Heart left ventricle (tissue), 13 donors: Measurements from ENCODE around the gene YARS1.

ENCODE experiments used
- POLR2A ChIP-seq, 2 donors: fragments of 450-650 bp; IDR thresholded peaks; one replicate each; pipeline ENCODE4 v1.6.1; 2017; ENCODE audit warnings: antibody characterized with exemption in 2 of 2, mild to moderate bottlenecking in 2 of 2, moderate library complexity in 2 of 2
- TF ChIP-seq, protein P1 (sequence below), 12 donors: fragments of 200-600 bp; sonication (generic) in 4 of 12; IDR thresholded peaks; one replicate each; pipeline versions ENCODE4 v1.5.0 to v1.8.0; 2018 to 2022; ENCODE audit warnings: antibody characterized with exemption in 12 of 12, mild to moderate bottlenecking in 5 of 12
- donor health status: ischemic (EF 13 %, LVEDD 7.1; RV severe dilation, severe dysfunction).
- donor health status: DM: no; HTN: yes; CAD: no.
- donor health status: DM: no; HTN: no; CAD: no.
- donor health status: ischemic (EF 25% LVEDD 6.9; RV normal size, moderate dysfunction).
- donor health status: ischemic (EF 25% LVEDD 5.7; RV mildly dilated, moderate dysfunction).
- donor health status: ischemic (EF 35%, LVEDD 5.7; RV mildly dilated, moderate dysfunction).
- donor health status: nonischemic (EF 11% LVEDD 7.7; RV severe dilation, severe dysfunction).
- donor health status: DM: yes; HTN: yes; CAD: no.
- donor health status: PGD.
- donor health status: ischemic (EF 29% LVEDD 5.4; RV normal size, mild dysfunction).
- donor health status: nonischemic (EF 23%, LVEDD 6.1; RV moderate dilation, normal function).

DNA sequence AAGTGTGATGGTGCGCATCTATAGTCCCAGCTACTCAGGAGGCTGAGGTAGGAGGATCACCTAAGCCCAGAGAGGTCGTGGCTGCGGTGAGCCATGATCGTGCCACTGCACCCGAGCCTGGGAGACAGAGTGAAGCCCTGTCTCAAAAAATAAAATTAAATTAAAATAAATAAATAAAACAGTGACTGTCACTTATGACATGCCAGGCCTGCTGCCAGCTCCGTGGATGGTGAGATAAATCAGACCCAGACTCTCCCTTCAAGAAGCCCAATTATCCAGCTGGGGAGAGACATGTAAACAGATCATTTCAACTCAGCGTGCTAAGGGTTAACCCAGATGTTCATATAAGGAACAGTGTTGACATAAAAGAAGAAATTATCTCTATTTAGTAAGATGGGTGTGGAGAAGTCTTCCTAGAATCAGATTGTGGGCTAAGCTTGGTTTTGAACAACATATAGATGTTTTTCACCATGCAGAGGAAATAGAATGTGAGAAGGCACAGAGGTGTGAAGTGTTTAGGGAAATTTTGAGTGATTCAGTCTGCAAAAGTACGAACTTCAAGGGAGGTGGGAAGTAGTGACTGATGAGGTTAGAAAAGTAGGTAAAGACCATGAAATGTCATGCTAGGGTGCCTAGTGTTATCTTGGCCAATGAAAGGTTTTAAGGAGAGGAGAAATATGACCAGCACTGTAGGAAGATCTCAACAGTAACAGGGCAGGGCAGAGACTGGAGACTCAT lies 18.3 kb downstream of the YARS1 start:
- TF ChIP-seq, protein P1, sequence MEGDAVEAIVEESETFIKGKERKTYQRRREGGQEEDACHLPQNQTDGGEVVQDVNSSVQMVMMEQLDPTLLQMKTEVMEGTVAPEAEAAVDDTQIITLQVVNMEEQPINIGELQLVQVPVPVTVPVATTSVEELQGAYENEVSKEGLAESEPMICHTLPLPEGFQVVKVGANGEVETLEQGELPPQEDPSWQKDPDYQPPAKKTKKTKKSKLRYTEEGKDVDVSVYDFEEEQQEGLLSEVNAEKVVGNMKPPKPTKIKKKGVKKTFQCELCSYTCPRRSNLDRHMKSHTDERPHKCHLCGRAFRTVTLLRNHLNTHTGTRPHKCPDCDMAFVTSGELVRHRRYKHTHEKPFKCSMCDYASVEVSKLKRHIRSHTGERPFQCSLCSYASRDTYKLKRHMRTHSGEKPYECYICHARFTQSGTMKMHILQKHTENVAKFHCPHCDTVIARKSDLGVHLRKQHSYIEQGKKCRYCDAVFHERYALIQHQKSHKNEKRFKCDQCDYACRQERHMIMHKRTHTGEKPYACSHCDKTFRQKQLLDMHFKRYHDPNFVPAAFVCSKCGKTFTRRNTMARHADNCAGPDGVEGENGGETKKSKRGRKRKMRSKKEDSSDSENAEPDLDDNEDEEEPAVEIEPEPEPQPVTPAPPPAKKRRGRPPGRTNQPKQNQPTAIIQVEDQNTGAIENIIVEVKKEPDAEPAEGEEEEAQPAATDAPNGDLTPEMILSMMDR (IDR thresholded peaks at IDR 0.05): no peak
- TF ChIP-seq POLR2A (IDR thresholded peaks at IDR 0.05): no peak
